Fibroblast of mammary gland (primary cell): ENCODE results near the gene HTRA1.

ENCODE experiments used
- DNase-seq: peaks from one replicate; pipeline ENCODE4 v3.0.0-alpha.2; 2010; ENCODE audit warnings: low read depth
- H3K4me3 ChIP-seq: 2 replicates; pipeline ENCODE4 v1.5.1; 2011; ENCODE audit warnings: low read depth, mild to moderate bottlenecking, low read length, moderate library complexity; ENCODE audit not compliant: control insufficient read depth
- TF ChIP-seq, protein P1 (sequence below): conservative IDR thresholded peaks from 2 replicates; pipeline ENCODE4 v1.5.1; 2011; ENCODE audit warnings: low read depth, low read length, inconsistent platforms; ENCODE audit not compliant: control insufficient read depth, insufficient read depth

Gene HTRA1

DNA sequence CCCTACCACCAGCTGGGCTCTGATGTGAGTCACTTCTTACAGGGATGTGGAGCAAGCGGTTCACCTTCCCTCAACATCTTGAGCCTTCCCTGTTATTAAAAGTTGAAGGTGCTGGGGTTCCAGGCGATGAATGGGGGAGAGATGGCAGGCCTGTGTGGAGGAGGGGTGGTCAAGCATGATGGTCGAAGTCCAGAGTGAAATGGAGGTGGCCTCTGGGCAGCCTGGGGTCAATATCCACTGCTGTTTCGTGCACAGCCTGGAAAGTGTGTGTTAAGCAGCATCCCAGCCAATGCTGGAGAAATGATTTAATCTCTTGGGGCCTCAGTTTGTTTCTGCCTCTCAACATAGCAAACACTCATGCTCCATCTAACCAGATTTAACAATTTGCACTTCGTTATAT lies 65.5 kb downstream of the HTRA1 start:
- no peak for DNase-seq
- H3K4me3 ChIP-seq: no peak overlapping the region
- TF ChIP-seq, protein P1, sequence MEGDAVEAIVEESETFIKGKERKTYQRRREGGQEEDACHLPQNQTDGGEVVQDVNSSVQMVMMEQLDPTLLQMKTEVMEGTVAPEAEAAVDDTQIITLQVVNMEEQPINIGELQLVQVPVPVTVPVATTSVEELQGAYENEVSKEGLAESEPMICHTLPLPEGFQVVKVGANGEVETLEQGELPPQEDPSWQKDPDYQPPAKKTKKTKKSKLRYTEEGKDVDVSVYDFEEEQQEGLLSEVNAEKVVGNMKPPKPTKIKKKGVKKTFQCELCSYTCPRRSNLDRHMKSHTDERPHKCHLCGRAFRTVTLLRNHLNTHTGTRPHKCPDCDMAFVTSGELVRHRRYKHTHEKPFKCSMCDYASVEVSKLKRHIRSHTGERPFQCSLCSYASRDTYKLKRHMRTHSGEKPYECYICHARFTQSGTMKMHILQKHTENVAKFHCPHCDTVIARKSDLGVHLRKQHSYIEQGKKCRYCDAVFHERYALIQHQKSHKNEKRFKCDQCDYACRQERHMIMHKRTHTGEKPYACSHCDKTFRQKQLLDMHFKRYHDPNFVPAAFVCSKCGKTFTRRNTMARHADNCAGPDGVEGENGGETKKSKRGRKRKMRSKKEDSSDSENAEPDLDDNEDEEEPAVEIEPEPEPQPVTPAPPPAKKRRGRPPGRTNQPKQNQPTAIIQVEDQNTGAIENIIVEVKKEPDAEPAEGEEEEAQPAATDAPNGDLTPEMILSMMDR: no peak

DNA sequence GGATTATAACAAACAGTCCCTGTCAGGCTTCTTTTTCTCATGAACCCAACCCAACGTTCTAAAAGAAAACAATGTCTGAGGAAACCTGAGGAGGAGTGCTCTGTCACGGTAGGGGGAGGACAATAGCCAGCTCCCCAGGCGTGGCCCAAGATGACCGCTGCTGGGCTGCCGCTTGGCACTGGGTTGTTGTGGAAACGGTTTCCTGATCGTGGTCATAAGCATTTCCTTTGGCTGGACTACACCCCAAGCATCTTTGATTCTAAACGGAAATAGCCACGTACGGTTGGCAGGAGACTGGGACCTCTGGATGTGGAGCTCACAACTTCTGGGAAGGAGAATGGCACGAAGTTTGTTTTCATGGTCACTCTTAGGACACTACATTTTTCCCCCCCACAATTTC lies 68.8 kb downstream of the HTRA1 start:
- H3K4me3 ChIP-seq: no peak overlapping the region
- DNase-seq: no peak
- TF ChIP-seq, protein P1: no peak

DNA sequence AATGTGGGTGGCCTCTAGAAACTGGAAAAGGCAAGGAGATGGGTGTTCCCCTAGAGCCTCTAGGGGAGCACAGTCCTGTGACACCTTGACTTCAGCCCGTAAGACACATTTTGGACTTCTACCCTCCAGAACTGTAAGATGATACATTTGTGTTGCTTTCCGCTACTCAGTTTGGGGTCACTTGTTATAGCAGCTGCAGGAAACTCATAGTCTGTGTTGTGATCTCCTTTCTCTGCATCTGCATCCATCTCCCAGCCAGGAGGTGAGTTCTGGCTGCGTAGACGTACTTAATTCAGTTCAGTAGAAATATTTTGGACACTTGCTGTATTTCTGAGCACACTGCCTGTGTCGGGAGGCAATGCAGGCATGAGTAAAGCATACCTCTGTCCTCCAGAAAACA lies 69.9 kb downstream of the HTRA1 start:
- no peak for DNase-seq
- TF ChIP-seq, protein P1: no peak
- no peak overlapping the region for H3K4me3 ChIP-seq

DNA sequence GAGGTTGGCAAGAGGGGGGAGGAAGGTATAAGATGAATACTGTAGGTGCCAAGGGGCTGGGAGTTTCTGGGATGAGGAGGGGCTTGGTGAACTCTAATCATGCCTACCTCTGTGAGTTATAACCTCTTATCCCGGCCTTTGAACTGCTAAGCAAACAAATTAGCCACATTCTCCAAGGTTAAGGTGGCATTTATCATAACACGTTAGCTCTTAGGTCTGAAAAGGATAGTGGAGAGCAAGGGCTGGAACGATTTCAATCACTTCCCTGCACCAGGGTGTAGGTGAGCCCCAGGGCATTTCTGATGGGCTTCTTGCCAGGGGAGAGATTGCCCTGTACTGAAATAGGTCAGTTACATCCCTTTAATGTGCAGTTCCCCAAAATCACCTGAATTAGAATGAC lies 70.6 kb downstream of the HTRA1 start:
- TF ChIP-seq, protein P1: no peak
- no peak overlapping the region for H3K4me3 ChIP-seq
- no peak for DNase-seq

DNA sequence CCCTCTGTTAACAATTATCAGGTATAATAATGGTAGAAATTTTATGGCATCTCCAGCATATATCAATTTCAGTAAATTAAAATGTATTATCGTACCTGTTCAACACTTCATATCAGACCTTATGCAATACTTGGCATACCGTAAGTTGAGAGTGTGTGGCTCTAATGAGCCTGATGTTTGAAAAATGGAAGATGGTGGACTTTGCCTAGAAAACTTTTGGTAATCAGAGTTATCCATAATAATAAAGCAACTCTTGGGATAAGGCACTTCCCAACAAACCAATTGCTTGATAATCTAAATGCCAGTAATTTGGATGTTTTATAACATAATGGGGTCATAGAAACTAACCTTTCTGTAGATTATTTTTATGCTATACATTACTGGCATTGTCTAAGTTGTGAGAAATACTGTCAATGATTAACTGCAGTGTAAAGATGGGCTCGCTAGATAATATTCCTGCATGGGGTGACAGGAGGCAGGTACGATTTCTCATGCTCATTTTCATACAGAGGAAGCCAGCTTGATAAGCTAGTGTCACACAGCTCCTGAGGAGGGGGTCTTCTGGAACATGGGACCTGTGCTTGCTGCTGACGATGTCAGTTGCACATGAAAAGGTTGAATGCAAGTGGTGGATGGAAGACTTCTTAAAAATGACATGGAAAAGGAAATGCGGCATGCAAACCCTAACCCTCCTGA lies 71.4 kb downstream of the HTRA1 start:
- H3K4me3 ChIP-seq: no peak overlapping the region
- no peak for DNase-seq
- TF ChIP-seq, protein P1: no peak

DNA sequence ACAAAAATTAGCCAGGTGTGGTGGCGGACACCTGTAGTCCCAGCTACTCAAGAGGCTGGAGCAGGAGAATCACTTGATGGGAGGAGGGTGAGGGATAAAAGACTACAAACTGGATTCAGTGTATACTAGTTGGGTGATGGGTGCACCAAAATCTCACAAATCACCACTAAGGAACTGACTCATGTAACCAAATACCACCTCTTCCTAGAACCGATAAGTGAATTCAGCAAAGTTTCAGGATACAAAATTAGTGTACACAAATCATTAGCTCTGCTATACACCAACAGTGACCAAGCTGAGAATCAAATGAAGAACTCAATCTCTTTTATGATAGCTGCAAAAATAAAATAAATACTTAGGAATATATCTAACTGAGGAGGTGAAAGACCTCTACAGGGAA lies 76.2 kb downstream of the HTRA1 start:
- H3K4me3 ChIP-seq: no peak overlapping the region
- DNase-seq: no peak
- TF ChIP-seq, protein P1: no peak
